ENCODE results near the gene LILRA1.
"Not testable (repeated sequence)": the region's sequence is repeated elsewhere in the genome, so short reads cannot be mapped to it uniquely, and the experiment has no call there.

The LILRA1 gene

GRCh38 chr19:54627912-54628311 lies 34.5 kb downstream of the LILRA1 start:
- not testable (repeated sequence) for DNase-seq

DNA sequence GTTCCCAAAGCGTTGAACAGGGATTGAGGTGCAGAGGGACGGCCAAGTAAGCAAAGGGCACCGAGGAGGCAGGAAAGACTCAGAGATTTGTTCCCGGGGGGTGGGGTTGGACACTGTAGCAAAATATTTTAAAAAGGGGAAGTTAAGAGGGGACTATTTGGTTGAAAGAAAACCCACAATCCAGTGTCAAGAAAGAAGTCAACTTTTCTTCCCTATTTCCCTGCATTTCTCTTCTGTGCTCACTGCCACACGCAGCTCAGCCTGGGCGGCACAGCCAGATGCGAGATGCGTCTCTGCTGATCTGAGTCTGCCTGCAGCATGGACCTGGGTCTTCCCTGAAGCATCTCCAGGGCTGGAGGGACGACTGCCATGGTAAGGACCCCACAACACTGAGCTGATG lies 36.8 kb downstream of the LILRA1 start, which contains the start of gene LILRB1:
LILRB1 (plus strand) TSS at position 223 of the 400 bp plus-strand sequence. CDS start 590 bp downstream, outside the sequence.
- DNase-seq: not testable (repeated sequence)

- DNase-seq: no peak
Measured at GRCh38 chr19:54630782-54631181, 37.4 kb downstream of the LILRA1 start.

DNA sequence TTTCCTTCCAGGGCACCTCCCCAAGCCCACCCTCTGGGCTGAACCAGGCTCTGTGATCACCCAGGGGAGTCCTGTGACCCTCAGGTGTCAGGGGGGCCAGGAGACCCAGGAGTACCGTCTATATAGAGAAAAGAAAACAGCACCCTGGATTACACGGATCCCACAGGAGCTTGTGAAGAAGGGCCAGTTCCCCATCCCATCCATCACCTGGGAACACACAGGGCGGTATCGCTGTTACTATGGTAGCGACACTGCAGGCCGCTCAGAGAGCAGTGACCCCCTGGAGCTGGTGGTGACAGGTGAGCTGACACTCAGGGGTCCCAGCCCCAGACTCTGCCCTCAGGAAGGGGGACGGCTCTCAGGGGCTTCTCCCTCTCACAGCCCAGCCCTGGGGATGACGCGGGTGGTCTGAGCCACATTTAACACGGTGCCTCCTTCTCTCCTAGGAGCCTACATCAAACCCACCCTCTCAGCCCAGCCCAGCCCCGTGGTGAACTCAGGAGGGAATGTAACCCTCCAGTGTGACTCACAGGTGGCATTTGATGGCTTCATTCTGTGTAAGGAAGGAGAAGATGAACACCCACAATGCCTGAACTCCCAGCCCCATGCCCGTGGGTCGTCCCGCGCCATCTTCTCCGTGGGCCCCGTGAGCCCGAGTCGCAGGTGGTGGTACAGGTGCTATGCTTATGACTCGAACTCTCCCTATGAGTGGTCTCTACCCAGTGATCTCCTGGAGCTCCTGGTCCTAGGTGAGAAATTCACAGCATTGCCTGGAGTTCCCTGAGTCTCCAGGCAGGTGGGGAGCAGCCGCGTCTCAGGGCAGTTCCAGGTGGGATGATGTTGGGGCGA lies 38.3 kb downstream of the LILRA1 start:
- not testable (repeated sequence) for DNase-seq

DNA sequence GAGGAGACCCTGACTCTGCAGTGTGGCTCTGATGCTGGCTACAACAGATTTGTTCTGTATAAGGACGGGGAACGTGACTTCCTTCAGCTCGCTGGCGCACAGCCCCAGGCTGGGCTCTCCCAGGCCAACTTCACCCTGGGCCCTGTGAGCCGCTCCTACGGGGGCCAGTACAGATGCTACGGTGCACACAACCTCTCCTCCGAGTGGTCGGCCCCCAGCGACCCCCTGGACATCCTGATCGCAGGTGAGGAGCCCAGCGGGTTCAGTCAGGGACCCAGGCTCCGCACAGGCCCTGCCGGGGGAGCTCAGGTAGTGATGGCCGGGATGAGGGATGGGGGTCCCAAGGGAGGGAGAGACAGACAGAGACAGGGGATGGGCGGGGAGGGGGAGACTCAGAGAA lies 39.1 kb downstream of the LILRA1 start:
- DNase-seq: not testable (repeated sequence)

DNA sequence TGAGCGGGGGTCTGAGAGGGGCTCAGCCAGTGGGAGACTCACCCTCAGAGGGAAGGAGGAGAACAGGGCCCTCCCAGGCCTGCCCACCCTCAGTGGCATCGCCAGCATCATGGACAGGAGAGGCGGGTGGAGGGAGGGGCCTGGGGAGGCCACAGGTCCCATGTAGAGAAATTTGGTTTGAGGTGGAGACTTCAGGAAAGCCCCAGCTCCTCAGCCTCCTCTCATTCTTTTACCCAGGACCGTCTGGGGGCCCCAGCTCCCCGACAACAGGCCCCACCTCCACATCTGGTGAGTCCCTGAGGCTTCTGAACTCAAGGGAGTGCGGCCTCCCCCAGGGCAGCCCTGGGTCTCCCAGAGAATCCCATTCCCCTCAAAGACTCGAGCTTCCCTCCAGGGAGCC lies 40.0 kb downstream of the LILRA1 start:
- no peak for DNase-seq

DNA sequence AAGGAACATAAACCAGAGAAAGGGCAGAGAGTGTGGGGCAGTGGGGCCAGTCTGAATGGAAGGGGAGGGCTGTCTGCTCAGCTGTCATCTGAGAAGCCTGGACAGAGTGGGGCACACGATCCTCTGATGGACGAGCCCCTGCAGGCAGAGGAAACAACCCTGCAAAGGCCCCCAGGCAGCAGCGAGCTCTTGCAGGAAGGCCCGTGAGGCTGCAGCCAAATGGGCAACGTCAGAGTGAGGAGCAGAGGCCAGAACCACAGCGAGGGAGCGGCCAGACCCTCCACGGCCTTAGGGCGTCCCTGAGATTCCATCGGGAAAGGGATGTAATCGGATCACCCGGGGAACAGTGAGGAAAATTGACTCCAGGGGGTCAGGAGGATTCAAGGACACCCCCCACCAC lies 42.6 kb downstream of the LILRA1 start:
- DNase-seq: not testable (repeated sequence)

DNA sequence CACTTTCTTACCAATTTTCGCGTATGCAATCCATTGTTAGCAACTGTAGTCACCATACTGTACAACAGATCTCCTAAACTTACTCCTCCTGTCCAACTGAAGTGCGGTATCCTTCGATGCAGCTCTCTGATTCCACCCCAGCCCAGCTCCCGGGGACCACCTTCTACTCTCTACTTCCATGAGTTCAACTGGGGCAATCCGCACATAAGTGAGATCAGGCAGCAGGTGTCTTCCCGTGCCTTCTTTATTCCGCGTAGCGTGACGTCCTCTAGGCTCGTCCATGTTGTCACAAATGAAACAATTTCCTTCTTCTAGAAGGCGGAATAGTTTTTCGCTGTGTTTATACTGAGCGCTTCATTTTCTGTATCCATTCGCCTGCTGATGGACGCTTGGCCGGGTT lies 45.3 kb downstream of the LILRA1 start:
- no peak for DNase-seq

GRCh38 chr19:54642953-54643352 lies 49.5 kb downstream of the LILRA1 start:
- DNase-seq: not testable (repeated sequence)

- DNase-seq: not testable (repeated sequence)
Measured at GRCh38 chr19:54643583-54643982, 50.2 kb downstream of the LILRA1 start.

DNA sequence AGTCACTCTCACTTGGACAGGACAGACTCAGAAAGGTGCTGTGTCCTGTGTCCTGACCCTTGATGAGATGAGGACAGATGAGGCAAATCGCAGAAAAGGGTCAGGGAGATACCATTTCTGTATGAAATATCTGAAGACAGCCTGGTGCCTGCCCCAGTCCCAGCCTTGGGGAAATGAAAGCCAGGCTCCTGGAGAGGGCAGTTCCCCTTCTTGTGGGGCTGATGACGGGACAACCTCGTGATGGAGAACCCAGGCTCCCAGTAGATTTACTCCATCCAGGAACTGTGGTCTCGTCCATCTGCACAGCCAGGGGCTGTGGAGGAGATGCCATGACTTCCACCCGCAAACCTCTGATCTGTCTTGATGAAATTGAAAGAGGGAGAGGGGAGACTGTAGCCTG lies 50.6 kb downstream of the LILRA1 start:
- no peak for DNase-seq

- no peak for DNase-seq
Measured at GRCh38 chr19:54646331-54646841, 53.0 kb downstream of the LILRA1 start.

DNA sequence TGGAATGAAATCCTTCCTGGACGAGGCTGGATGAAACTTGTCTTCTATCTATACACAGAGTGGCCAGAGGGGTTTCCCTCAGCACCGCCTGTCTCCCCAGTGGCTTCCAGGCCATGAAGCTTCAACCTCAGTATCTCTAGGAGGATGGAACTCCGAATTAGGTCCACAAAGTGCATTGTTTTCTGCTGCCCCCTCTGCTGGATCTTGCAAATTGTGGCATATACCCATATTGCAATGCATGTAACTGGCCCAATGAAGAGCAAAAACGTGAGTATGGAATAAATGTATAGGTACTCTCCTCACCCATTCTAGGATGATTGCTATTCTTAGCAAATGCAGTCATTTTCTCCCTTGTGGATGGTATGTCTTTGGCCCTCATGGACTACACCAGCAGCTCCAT lies 54.7 kb downstream of the LILRA1 start:
- DNase-seq: no peak

- DNase-seq: no peak
Measured at GRCh38 chr19:54650108-54650655, 56.8 kb downstream of the LILRA1 start.

Data from activated effector memory CD4-positive, alpha-beta T cell treated with anti-CD3 and anti-CD28 coated beads, Interleukin-2, amount 50 U/mL, for 16 hours (primary cell).